Astrocyte of the cerebellum (primary cell): ENCODE results near the gene MPC1.
"Not testable (repeated sequence)": the region's sequence is repeated elsewhere in the genome, so short reads cannot be mapped to it uniquely, and the experiment has no call there.

Experiments
- DNase-seq: peaks from one replicate; pipeline ENCODE4 v3.0.0-alpha.2; 2011; ENCODE audit warnings: low read depth
- H3K4me3 ChIP-seq: 2 replicates; pipeline ENCODE4 v1.5.1; 2011; ENCODE audit warnings: mild to moderate bottlenecking, low read depth, low read length, moderate library complexity
- in situ Hi-C: cut with HindIII; loops from 2 replicates; pipeline ENCODE4 v1.10.0; 2017; ENCODE audit warnings: low sequenced_read_pairs
- TF ChIP-seq, protein P1 (sequence below): IDR thresholded peaks from 2 replicates; pipeline ENCODE4 v1.5.1; 2012; ENCODE audit warnings: low read length, low read depth, moderate library complexity, mild to moderate bottlenecking; ENCODE audit errors: missing control alignments

MPC1 gene

DNA sequence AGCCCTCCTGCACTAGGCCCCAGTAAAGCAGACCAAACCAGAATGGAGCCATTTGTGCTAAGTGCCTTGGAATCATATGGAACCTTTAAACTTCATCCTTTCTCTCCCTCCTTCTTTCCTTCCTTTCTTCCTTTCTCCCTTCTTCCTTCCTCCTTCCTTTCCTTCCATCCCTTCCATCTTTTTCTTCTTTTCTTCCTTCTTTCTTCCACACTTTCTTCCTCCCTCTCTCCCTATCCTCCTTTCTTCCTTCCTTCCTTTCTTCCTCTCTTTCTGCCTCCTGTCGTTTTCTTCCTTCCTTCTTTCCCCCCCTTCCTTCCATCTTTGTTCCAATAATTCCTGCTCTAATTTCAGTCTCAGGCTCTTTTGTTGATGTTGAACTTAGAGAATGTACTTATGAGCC is 29.2 kb downstream of the MPC1 start:
- in situ Hi-C loops, result no loop called here
- no peak overlapping the region for H3K4me3 ChIP-seq
- TF ChIP-seq, protein P1, sequence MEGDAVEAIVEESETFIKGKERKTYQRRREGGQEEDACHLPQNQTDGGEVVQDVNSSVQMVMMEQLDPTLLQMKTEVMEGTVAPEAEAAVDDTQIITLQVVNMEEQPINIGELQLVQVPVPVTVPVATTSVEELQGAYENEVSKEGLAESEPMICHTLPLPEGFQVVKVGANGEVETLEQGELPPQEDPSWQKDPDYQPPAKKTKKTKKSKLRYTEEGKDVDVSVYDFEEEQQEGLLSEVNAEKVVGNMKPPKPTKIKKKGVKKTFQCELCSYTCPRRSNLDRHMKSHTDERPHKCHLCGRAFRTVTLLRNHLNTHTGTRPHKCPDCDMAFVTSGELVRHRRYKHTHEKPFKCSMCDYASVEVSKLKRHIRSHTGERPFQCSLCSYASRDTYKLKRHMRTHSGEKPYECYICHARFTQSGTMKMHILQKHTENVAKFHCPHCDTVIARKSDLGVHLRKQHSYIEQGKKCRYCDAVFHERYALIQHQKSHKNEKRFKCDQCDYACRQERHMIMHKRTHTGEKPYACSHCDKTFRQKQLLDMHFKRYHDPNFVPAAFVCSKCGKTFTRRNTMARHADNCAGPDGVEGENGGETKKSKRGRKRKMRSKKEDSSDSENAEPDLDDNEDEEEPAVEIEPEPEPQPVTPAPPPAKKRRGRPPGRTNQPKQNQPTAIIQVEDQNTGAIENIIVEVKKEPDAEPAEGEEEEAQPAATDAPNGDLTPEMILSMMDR, result no peak
- DNase-seq, result no peak

DNA sequence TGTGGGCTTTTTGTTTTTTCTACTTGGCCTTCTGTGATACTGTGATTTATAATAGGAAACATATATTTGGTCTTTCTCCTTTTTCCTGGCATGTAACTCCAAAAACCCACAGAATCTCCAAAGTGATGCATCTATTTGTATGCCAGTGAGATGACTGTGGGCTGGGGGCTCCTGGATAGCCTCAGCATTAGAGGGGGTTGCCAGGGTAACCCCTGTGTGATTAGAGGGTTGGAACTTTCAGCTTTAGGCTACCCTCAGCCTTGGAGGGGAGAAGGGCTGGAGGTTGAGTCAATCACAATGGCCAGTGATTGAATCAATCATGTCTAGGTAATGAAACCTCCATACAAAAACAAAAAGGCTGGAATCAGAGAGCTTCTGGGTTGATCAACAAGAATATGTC is 29.8 kb downstream of the MPC1 start:
- in situ Hi-C loops, result no loop called here
- TF ChIP-seq, protein P1, result no peak
- DNase-seq, result no peak
- no peak overlapping the region for H3K4me3 ChIP-seq

DNA sequence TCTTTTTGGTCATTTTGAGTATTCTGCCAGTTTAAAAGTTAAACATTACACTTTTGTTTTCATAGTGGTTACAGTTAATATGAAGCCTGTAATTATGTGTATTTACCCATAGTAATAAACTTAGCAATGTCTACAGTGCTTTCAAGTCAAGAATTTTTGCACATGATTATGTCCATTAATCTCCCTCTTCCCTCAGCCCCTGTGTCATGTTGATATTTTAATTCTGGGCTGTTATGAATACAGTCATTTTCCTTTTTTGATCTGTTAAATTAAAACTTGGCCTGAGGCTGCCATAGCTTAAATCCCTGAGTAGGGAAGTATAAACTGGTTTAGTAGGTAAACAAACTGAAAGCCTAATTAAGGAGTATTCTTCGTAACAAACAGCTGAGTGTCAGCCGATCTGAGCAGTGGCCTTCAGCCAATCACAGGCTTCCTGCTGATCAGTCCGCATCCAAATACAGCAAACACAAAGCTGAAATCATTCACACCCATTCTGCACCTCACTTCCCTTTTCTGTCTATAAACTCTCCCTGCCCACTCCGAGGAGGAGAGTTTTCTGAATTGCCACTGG is 30.9 kb downstream of the MPC1 start:
- TF ChIP-seq, protein P1, result no peak
- DNase-seq, result no peak
- in situ Hi-C loops, result no loop called here
- H3K4me3 ChIP-seq, result no peak overlapping the region

DNA sequence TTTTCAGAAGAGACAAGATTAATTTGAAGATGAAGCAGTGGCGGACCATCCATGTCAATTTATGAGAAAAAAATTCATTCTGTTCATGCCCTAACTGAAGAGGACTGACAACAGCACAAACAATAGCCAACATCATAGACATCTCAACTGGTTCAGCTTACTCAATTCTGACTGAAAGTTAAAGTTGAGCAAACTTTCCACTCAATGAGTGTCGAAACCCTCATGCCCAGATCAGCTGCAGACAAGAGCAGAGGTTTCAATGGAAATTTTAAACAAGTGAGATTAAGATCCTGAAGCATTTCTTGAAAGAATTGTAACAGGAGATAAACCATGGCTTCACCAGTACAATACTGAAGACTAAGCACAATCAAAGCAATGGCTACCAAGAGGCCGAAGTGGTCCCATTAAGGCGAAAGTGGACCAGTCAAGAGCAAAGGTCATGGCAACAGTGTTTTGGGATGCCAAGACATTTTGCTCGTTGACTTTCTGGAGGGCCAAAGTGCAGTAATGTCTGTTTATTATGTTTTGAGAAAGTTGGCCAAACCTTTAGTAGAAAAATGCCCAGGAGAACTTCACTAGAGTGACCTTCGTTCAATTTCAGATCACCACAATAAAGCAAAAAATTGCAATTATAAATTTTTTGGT is 34.3 kb downstream of the MPC1 start:
- no peak overlapping the region for H3K4me3 ChIP-seq
- in situ Hi-C loops, result no loop called here
- TF ChIP-seq, protein P1, result no peak
- DNase-seq, result no peak

GRCh38 chr6:166346965-166347364 is 35.8 kb downstream of the MPC1 start:
- TF ChIP-seq, protein P1, result no peak
- in situ Hi-C loops, result no loop called here
- no peak overlapping the region for H3K4me3 ChIP-seq
- DNase-seq, result no peak

- no peak for DNase-seq
- no peak overlapping the region for H3K4me3 ChIP-seq
- in situ Hi-C loops, result no loop called here
- TF ChIP-seq, protein P1, result no peak
These were observed 36.3 kb downstream of the MPC1 start for GRCh38 chr6:166346449-166346848.

DNA sequence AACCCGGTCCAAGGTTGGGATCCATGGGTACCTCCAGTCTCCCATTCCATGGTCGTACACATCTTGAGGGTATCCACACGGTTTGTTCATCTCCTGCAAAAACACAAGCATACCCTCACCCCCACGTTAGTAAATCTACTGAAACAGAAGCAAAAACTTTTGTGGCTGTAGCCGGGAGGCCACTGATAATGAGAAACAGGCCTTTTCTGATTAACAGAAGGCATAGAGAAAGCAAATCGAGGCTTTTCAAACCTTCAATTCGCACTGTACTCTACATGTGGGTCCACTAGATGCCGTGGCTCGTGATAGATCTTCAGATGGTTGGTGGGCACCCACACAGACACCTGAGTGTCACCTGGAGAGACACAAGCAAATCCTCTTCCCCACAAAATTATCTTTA is 37.1 kb downstream of the MPC1 start:
- H3K4me3 ChIP-seq, DNase-seq, in situ Hi-C loops: not testable (repeated sequence)

DNA sequence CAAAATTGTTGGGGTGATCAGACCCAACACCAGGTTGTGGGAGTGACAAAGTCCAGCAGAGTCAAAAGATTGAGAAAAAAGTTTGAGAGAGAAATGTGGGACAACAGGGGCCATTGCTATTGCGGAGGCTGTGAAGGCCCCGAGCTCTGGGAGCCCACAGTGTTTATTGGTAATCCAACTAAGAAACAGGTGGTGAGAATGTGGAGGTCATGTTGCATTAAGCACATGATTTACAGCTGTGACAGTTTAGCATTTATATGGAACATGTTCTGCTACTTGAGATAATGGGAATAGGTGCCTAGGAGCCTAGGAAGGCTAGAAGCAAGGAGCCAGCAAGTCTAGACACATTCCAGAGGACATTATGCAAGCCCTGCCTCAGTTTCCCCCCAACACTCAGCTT is 37.8 kb downstream of the MPC1 start:
- DNase-seq, H3K4me3 ChIP-seq, in situ Hi-C loops: not testable (repeated sequence)
